COLO829 (cell line): ENCODE data around the gene AMN.
"Not testable (repeated sequence)": the region's sequence is repeated elsewhere in the genome, so short reads cannot be mapped to it uniquely, and the experiment has no call there.

Experiments used
- DNase-seq: peaks from one replicate; pipeline ENCODE4 v3.0.0; 2012; ENCODE audit warnings: low spot score

The AMN gene

GRCh38 chr14:102911991-102912761 is 10.3 kb upstream of the AMN start:
- no peak for DNase-seq

GRCh38 chr14:102913341-102914211 is 8.9 kb upstream of the AMN start:
- DNase-seq, result no peak

- no peak for DNase-seq
These were observed 7.8 kb upstream of the AMN start for GRCh38 chr14:102914474-102915291.

GRCh38 chr14:102915292-102916110 is 7.0 kb upstream of the AMN start:
- no peak for DNase-seq

- DNase-seq, result no peak
These were observed 6.0 kb upstream of the AMN start for GRCh38 chr14:102916347-102917055.

DNA sequence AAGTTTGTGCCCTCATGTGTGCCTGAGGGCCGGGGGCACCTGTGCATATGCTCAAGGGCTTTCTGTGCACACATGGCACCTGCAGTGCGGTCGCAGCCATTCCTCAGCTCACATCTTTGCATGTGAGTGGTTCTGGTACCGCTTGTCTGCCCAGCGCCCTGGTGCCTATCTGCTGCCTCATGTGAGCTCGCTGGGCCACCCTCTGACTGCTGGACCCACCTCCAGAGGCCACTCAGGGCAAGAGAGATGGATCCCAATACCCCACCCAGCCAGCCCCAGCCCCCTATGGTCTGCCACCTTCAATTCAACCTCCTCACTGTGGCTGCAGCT is 5.4 kb upstream of the AMN start:
- DNase-seq, result no peak

DNA sequence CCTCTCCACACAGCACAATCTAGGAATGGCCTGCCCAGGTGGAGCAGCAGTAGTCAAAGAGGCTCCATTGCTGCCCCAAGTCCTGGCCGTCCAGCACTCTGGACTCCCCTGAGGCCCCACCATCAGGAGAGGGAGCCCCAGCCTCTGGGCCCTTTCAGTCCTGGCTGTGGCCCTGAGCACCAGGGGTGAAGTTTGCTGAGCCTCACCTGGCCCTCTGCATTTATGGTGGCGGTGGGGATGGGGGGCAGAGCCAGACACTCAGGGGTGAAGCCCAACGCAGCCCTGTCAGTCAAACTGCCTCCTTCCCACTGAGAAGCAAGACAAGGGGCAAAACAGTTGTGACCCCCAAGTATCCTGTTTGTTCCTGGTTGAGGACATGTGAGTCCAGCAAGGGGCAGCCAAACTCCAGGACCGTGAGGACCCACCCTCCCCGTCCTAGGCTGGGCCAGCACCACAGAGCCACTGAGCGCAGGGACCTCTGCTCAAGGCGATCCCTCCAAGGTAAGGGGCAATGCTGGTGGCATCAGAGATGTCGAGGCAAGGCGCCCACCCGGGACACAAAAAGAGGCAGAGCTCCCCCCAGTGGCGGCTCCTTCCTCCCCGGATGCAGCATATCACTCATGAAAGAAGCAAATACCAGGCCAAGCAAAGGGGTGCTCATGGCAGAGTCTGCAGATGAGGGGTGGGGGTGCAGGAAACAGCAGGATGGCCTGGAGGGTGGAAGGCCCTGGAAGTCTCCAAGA is 4.8 kb upstream of the AMN start:
- DNase-seq, result peak; percentile 68

DNA sequence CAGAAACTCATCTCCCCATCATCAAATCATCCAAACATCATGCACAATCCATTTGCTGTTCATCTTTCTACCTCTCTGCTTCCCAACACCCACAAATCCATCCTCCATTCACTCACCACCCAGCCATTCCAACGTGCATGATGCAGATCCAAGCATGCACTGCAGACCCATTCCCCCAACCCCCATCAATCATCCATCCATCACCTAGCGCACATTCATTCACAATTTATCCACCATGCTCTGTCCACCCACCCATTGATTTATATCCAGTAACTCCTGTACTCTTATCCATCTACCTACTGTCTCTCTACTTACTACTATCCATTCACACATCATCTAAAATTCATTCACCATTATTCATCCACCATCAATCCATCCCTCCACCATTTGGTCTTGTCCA is 4.0 kb upstream of the AMN start:
- DNase-seq, result no peak

GRCh38 chr14:102920273-102920997 is 2.0 kb upstream of the AMN start:
- DNase-seq, result no peak

GRCh38 chr14:102920998-102921304 is 1.5 kb upstream of the AMN start:
- no peak for DNase-seq

GRCh38 chr14:102923201-102923924 is 900 bp downstream of the AMN start:
- no peak for DNase-seq

DNA sequence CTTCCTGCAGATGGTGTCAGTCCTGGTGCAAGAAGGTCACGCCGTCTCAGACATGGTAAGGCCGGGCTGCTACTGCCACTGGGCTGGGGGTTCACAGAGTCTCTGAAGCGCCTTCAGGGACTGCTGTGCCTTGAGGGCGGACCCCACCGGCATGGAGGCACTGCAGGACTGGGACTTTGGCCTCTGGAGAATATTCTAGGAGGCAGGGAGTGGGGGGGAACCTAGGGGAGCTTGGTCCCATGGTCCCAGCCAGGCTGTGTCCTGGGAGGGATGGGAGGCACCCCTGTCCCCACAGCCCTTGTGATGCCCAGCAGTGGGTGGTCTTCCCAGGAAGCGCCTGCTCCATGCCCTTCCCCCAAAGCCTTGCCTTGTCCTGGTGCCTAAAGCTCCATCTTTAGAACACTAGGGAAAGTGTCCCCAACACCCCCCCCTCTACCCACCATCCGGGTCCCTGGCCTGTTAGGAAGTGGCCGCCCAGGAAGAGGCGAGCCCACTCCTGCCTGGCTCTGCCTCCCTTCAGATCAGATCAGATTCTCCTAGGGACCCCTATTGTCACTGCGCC is 1.5 kb downstream of the AMN start:
- DNase-seq, result no peak

GRCh38 chr14:102924632-102925588 is 2.4 kb downstream of the AMN start:
- no peak for DNase-seq

- DNase-seq, result no peak
These were observed 3.2 kb downstream of the AMN start for GRCh38 chr14:102925646-102926045.

- no peak for DNase-seq
These were observed 3.6 kb downstream of the AMN start for GRCh38 chr14:102926104-102926503.

GRCh38 chr14:102926840-102927239 is 4.4 kb downstream of the AMN start:
- DNase-seq, result not testable (repeated sequence)

GRCh38 chr14:102927346-102927877 is 4.9 kb downstream of the AMN start:
- no peak for DNase-seq
